Osteocyte (in vitro differentiated cells): ENCODE data around the gene CFAP53. TPM values are rescaled to one million over a fixed set of nuclear protein-coding genes. Genes with fewer than 3 reads are reported as not detected.

Experiments
- DNase-seq: peaks from one replicate; pipeline ENCODE4 v3.0.0; 2021; ENCODE audit warnings: mixed read lengths; ENCODE audit not compliant: unreplicated experiment; ENCODE audit errors: extremely low spot score
- H3K27ac Mint-ChIP-seq: one replicate; pipeline ENCODE4 v1.8.0; 2021; ENCODE audit warnings: mild to moderate bottlenecking, mixed read lengths; ENCODE audit not compliant: unreplicated experiment
- H3K27me3 Mint-ChIP-seq: one replicate; pipeline ENCODE4 v1.8.0; 2021; ENCODE audit warnings: mixed read lengths; ENCODE audit not compliant: unreplicated experiment
- H3K36me3 Mint-ChIP-seq: one replicate; pipeline ENCODE4 v1.8.0; 2021; ENCODE audit warnings: mixed read lengths; ENCODE audit not compliant: unreplicated experiment
- H3K4me1 Mint-ChIP-seq: one replicate; pipeline ENCODE4 v1.8.0; 2021; ENCODE audit warnings: mixed read lengths; ENCODE audit not compliant: unreplicated experiment
- H3K4me3 Mint-ChIP-seq: one replicate; pipeline ENCODE4 v1.8.0; 2021; ENCODE audit warnings: mild to moderate bottlenecking, moderate library complexity, mixed read lengths; ENCODE audit not compliant: unreplicated experiment
- H3K9me3 Mint-ChIP-seq: one replicate; pipeline ENCODE4 v1.8.0; 2021; ENCODE audit warnings: mixed read lengths; ENCODE audit not compliant: unreplicated experiment
- CTCF ChIP-seq: fragments of 200-600 bp; sonication (generic); IDR thresholded peaks from 2 replicates; pipeline ENCODE4 v1.5.0; 2021; ENCODE audit warnings: antibody characterized with exemption, mild to moderate bottlenecking, moderate library complexity
- total RNA-seq: library from RNA; stranded (reverse); gene quantifications from 2 replicates; pipeline ENCODE4 v1.2.1, GENCODE V29; 2021

CFAP53 gene
- total RNA-seq, 1 donor from 2014 or later: 0.78 TPM

- Mint-ChIP-seq H3K36me3 (no peaks in the 10 kb centered on the region), H3K27me3 (peaks cover 10% of the 10 kb centered on the region), H3K27ac (no peak overlapping the region), H3K4me1 (no peaks in the 10 kb centered on the region), H3K9me3 (no peaks in the 10 kb centered on the region), H3K4me3 (no peak overlapping the region)
- TF ChIP-seq CTCF: no peak
- no peak for DNase-seq
Measured at GRCh38 chr18:50181590-50181989, 84.7 kb downstream of the CFAP53 start.

DNA sequence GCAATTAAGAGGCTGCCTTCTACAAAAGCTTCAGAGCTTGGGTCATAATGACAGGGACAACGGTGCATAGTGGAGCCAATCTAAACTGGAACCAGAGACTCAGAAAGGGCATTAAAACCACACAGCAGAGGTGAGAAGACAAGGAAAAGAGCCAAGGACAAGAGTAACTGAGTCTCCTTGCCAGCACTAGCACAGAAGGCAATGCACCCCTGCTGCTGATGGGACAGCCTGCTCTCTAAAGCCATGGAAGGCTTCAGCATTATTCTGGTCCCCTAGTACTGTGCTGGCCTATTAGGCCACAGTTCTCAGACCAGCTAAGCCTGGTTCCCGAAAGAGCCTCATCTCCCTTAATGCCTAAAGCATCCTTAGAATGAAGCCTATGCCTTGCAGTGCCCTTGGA is 86.8 kb downstream of the CFAP53 start:
- Mint-ChIP-seq H3K27me3 (peaks cover 11% of the 10 kb centered on the region), H3K4me1 (no peaks in the 10 kb centered on the region), H3K36me3 (no peaks in the 10 kb centered on the region), H3K4me3 (no peak overlapping the region), H3K27ac (no peak overlapping the region), H3K9me3 (no peaks in the 10 kb centered on the region)
- TF ChIP-seq CTCF: no peak
- no peak for DNase-seq

- Mint-ChIP-seq H3K27me3 (peaks cover 11% of the 10 kb centered on the region), H3K36me3 (no peaks in the 10 kb centered on the region), H3K4me1 (no peaks in the 10 kb centered on the region), H3K27ac (no peak overlapping the region), H3K4me3 (no peak overlapping the region), H3K9me3 (no peaks in the 10 kb centered on the region)
- TF ChIP-seq CTCF: no peak
- no peak for DNase-seq
Measured at GRCh38 chr18:50177294-50177992, 88.9 kb downstream of the CFAP53 start.

Other genes starting within 250 kb of the CFAP53 start
- not detected in 2 replicates for gene MYO5B, start 71.3 kb downstream of the CFAP53 start, total RNA-seq
- 69.9 and 74.2 TPM in 2 replicates for gene MBD1, start 15.0 kb upstream of the CFAP53 start, total RNA-seq
- gene CXXC1, start 21.2 kb upstream of the CFAP53 start, total RNA-seq: 70.2 and 82.2 TPM in 2 replicates
- gene SKA1, start 108.6 kb upstream of the CFAP53 start, total RNA-seq: 3.5 and 4.0 TPM in 2 replicates